SW480 (cell line): ENCODE results near the gene TGM2.
"Not testable (repeated sequence)": the region's sequence is repeated elsewhere in the genome, so short reads cannot be mapped to it uniquely, and the experiment has no call there.

Experiments
- DNase-seq: peaks from one replicate; pipeline ENCODE4 v3.0.0-alpha.2; 2016; ENCODE audit warnings: low spot score

The TGM2 gene

DNA sequence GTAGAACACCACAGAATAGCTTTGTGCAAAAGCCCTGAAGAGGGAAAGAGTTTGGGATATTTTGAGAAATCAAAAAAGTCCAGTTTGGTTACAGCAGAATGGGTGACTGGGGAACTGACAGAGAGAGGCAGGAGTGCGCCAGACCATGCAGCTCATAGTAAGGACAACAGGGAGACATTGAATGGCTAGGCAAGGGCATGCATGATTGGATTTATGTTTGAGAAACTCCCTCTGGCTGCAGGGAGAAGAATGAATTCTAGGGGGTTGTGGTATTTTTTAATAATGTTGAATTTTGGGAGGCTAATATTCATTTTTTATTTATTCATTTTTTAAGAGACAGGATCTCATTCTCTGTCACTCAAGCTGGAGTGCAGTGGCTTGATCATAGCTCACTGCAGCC, 49.9 kb downstream of the TGM2 start:
- no peak for DNase-seq

- DNase-seq: peak; percentile 72
Measured at GRCh38 chr20:38114353-38114791, 50.7 kb downstream of the TGM2 start.

DNA sequence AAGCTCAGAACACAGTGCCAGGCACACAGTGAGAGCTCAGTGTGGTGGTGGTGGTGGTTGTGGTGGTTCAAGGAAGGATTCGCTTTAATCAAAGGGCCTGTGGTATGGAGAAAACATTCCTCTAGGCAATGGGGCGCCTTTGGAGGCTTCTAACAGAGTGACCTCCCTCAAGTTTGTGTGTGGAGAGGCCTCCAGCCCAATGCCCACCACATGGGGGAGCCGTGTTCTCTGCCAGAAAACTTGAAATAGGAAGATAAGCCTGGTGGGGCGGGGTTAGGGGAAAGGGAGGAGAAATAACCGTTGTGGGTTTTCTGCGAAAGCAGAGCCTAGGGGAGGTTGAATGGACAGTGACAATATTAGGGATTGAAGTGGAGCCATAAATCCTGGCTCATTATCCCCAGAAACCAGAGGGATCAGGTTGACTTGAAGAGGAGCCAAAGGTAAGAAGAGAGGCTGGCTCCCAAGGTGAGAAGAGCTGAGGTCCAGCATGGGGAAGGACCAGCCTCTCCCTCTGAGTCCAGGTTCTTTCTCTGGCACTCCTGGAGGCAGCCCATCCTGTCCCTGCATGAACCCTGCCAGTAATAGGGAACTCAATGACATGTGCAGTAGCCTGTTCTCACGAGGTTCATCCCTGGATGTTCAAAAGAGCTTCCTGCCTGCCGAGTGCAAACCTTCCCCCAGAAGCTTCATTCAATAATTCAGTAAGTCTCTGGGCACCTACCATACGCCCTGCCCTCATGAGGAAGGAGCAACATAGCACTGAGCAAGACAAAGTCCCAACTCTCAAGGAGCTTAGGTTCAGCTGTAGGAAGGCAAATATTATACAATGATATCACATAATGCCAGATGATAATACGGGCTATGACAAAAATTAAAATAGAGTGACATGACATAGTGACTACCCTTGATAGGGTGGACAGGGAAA, 51.4 kb downstream of the TGM2 start:
- DNase-seq: peak; percentile 89

DNA sequence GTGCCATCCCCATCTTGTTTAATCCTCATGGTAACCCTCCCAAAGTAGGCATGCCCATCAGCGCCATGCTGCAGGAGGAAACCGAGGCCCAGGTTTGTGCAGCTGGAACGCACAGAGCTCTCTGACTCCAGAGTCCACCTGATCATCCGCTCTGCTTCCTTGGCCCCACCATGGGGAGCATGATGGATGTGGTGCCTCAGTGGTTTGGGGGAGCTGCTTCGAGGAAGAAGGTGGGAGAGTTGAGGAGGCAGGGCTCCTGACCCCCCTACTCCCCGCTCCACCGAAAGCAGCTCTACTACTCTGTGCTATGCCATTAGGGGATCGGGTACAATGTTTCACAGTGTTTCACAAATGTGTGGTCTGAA, 52.2 kb downstream of the TGM2 start:
- no peak for DNase-seq

GRCh38 chr20:38112261-38112929, 52.7 kb downstream of the TGM2 start:
- no peak for DNase-seq

DNA sequence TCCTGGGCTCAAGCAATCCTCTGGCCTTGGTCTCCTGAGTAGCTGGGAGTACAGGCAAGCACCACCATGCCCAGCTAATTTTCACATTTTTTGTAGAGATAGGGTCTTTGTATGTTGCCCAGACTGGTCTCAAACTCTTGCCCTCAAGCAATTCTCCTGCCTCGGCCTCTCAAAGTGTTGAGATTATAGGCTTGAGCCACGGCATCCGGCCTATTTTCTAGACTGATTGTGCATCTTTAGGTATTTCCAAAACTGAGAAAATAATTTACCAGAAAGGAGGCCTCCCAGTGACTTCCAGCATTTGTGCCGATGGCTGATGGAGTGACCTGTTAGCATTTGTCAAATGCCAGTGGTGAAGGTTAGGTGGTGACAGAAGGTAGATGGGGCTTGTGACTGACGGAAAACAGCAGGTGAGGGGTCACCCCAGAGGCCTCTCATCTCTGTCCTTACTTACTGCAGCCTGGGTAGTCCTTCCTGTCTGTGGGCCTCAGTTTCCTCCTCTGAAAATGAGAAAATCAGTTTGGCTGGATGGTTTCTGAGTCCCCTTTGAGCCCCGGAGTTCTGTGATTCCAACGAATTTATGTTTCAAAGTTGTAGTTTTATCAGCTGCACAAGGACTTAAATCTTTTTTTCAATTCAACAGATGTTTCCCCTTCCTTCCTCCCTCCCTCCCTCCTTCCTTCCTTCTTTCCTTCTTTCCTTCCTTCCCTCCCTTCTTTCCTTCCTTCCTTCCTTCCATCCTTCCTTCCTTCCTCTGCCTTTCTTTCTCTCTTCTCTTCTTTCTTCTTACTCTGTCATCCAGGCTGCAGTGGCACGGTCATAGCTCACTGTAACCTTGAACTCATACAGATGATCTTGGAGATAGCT, 53.5 kb downstream of the TGM2 start:
- DNase-seq: no peak

- DNase-seq: no peak
Measured at GRCh38 chr20:38110525-38111178, 54.4 kb downstream of the TGM2 start.

DNA sequence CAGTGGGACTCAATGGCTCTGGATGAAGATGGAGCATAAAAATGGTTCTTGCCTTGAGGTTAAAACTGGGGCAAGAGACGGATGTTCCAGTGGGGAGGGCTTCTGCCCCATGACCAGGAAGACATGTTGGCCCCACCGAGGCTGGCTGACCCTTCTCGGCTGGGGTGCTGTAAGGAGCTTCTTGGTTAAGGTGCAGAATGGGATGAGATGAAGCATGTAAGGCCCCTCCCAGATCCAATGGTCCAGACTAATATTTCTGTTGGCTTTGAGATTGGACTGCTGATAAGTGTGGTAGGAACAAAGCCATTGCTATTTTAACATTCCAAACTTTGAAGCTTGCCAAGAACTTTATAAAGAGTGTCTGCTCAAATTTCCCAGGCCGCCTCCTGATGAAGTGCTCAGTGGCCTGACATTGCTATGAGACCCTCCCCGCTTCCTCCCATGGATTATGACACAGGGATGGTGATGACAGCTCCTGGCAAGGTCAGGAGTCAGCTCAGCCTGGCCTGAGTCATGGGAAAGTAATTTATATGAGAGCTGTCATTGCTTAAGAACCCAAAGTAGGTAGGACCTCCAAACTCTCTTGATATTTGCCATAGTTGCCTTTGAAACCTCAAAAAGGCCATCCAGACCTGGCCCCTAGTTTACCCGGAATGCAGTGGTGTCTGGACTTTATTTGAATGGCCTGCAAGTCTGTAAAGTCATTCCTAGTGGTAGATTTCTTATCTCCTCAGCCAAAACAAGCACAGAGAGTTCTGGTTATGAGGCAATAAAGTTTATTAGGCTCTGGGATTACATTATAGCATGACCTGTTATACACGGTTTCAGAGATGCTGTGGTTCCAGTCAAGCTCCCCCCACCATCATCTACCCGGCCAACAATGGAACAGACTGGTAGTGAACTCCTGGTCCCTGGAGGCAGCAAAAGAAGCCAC, 55.2 kb downstream of the TGM2 start:
- DNase-seq: peak; percentile 95

DNA sequence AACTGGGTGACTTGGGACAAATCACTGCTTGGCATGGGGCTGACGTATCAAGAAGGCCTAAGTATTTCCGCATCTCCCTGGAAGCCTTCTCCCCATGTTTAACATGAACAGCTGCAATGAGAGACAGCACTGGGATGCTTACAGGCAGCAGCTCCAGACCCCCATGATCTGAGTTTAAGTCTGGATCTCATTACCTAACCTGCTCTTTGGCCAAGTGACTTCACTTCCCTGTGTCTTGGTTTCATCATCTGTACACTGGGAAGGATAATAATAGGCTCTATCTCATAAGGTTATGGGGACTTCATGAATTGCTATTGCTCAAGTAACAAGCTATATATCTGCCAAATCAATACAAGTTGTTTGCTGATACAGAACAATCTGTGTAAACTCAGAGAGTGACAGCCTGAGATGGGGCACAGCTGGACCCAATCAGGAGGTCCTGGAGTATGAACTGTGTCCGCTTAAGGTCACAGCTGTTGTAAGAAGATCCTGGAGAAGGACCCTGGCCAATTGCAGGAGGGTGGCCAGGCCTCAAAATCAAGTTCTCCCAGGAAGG, 56.0 kb downstream of the TGM2 start:
- DNase-seq: no peak

- no peak for DNase-seq
Measured at GRCh38 chr20:38108438-38108985, 56.6 kb downstream of the TGM2 start.

DNA sequence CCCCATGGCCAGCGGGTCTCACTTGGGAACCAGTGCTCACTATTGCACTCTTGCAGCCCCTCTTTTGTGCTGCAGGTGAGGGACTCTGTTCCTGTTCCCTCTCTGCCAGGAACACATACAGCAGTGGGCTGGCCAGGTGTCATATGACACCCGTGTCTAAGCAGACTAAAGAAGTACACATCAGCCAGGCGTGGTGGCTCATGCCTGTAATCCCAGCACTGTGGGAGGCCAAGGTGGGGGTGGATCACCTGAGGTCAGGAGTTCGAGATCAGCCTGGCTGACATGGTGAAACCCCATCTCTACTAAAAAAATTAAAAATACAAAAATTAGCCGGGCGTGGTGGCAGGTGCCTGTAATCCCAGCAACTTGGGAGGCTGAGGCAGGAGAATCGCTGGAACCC, 57.2 kb downstream of the TGM2 start:
- DNase-seq: not testable (repeated sequence)

- not testable (repeated sequence) for DNase-seq
Measured at GRCh38 chr20:38107386-38107785, 57.7 kb downstream of the TGM2 start.

DNA sequence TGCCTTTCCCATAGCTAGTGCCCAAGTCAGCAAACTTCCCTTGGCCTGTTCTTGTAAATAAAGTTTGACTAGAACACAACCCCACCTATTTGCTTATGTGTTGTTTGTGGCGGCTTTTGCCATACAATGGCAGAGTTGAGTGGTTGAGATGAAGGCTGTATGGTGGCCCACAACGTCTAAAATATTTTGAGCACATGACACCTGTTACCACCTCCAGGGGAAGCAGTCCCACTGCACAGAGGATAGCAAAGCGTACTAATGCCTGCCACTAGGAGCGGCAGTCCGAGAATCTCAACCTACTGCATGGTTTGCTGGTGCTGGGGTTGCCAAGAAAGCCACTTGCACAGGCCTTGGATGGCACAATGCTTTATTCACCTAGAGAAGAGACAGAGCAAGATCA, 58.6 kb downstream of the TGM2 start:
- DNase-seq: no peak

GRCh38 chr20:38104285-38104684, 60.8 kb downstream of the TGM2 start:
- no peak for DNase-seq

- DNase-seq: not testable (repeated sequence)
Measured at GRCh38 chr20:38102206-38102605, 62.9 kb downstream of the TGM2 start.

- DNase-seq: no peak
Measured at GRCh38 chr20:38098952-38099351, 66.1 kb downstream of the TGM2 start.

GRCh38 chr20:38095017-38095686, 69.9 kb downstream of the TGM2 start:
- DNase-seq: no peak

DNA sequence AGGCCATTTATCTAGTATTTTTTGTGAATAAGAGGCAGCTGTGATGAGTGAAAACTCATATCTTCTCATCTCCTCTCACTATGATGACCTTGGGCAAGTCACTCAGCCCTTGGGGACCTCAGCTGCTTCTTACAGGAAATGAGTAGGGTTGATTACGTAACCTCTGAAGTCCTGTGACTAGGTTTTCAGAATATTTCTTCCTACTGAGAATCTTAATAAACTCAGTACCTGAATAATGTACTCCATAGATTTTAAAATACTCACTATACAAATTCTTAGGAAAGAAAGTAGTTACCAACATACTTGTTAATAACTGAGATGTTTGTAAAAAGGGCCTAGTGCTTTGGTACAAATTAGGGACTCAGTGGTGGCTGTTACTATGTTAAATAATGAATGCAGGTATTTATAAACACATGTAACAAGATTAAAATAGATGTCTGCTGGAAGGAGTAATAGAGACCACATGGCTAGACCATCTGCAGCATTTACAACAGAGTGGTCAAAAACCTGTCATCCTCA, 70.6 kb downstream of the TGM2 start:
- peak; percentile 37 for DNase-seq

GRCh38 chr20:38093641-38094077, 71.4 kb downstream of the TGM2 start:
- no peak for DNase-seq
